Activated CD4-positive, alpha-beta T cell treated with anti-CD3 and anti-CD28 coated beads, Interleukin-2, amount 50 U/mL, for 48 hours (primary cell): ENCODE measurements around the gene TLL1.
A peak's percentile ranks its signal among the peaks of the same experiment; 100 is the strongest.

ENCODE experiments used
- DNase-seq, 2 experiments: peaks; one replicate each; pipeline ENCODE4 v3.0.0-alpha.2; 2020

The TLL1 gene

DNA sequence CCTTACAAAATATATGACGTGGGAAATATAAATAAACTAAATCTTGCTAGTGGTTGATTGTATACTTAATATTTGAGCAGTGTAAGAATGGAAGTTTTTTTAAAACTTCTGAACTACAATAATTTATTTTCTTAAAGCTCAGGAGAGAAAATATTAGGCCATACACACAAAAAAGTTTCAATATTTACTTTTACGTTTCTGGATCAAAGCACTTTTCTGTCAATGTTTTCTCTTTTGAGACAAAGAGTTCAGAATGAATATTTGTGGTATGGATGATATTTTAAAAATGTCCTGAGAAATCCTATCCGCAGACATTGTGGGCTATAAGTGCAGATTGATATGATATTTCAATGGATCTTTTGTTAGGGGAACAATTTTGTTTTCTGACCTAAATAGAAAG is 109.9 kb downstream of the TLL1 start:
- DNase-seq = no peak

DNA sequence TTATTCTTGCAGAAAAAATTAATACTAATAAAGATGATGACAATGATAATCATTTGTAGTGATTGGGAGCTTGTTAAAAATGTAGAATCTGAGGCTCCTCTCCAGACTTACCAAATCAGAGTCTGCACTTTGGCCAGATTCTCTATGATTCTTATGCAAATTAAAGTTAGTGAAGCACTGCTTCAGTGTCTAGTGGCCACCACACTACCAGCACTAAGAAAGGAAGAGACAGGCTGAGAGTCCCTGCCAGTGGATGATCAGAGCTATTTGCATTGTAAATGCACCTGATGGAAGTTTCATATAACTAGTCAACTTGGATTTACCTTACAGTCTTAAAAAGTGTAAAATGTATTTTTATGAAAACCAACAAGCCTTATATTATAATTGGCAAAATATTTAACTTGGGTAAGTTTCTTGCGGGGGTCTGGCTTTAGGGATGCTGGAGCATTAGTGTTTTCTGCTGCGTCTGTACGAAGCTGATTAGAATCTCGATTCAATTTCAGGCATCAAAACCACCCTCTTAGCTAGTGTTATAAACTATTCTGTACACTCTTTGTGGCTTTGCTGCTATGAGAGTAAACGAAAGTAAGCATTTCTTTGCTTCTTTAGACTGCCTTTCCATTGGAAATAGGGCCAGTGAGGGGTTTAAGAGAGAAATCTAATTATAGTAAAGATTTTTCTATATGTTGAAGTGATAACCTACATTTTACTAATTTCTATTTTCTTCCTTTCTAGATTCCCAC is 114.1 kb downstream of the TLL1 start:
- DNase-seq = no peak

DNA sequence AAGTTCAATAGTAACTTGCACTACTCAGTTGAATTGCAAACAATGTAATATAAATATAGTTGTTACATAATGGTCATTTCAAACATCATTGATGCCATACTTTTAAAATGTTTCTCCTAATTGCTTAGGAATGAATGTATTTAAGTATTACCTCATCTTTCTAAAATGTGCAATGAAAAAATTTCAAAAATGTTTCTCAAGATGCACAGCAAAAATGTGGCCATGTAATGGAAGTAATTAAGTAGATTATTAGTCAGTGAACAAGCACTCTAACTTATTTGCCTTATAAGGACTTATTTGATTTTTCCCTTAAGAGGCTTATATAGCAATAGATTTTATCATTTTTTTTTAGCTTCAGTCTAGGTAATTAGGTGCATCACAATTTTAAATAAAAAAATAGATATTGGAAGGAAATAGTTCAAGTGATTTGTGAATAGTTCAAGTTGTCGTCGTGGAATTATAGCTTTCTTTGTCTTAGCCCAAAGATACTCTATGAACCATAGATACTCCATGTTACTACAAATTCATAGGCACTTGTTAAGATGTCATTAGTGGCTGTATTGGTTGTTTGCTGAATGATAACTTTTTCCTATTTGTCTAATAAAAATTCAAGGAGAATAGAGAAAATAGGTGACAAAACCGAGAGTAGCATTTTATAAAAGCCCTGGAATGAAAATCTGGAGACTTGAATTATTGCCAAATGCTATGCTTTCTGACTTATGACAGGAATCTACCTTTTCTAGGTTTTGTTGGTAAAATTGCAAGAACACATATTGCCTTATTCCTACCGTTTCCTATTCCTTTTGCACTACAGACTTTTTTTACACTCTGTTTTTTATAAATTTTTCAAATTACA is 118.5 kb downstream of the TLL1 start:
- no peak for DNase-seq

DNA sequence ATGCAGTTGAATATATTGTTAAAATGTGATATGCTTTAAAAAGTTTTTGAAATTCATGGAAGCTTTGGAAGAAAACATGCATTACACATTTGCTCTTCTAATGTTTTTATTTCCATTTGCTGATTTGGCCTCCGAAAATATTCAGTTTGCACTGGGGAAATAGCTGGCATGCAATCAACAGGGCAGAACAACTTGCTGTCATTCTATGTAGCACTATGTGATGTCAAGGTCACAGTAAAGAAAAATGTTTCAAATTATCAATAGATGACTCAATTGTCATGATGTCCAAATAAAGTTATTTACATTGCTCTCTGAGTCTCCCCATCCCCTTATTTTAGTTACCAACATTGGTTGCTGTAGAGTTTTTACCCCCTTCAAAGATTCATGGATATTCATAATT is 119.2 kb downstream of the TLL1 start:
- DNase-seq = no peak

DNA sequence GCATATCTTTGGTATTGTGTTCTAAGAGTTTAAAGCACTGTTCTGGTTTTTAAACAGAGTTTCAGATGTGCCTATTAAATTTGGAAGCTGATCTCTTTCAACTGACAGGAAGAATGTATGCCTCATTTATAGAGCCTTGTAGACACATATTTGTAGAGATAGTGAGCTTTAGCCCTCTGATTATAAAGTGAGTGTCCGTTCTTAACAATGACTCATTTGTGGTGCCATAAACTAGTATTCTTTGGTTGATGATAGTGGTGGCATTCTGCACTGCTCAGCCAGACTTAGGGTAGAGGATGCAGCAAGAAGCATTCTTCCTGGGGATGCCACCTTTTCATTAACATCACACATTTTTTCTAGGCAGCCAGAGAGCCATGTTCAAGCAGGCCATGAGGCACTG is 121.7 kb downstream of the TLL1 start:
- DNase-seq = no peak

DNA sequence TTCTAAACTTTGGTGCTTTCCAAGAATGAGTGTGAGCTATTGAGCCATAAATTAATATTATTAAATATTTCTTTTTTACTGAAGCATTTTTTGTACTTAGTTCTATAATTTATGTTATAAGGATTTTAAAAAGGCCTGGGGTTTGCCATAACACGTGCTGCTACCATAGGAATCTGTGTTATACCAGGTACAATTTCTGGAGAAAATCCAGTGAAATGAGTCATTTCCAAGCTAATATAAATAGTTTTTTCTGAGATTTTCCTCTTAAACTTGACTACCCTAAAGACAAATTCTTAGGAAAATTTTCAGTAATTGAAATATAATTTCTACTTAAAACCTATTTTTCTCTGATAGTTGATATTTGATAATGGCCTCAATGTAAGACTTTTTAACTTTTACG is 130.8 kb downstream of the TLL1 start:
- DNase-seq = no peak

DNA sequence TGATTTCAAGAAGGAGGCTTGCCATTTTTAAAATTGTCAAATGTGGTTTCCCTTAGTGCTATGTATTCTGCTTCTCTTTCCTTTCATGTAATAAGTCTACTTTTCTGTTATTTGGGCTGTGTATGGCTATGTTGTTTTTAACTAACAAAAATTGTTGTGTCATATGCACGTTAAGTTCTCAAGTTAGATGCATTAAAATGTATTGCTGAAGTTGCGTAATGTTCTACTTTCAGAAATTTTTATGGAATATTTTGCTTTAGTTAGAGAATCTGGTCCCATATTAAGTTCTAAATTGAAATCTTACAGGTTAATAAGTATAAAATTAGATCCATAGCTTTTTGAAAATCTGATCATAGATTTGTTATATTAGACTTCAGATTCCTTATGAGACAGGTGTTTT is 133.2 kb downstream of the TLL1 start:
- no peak for DNase-seq

DNA sequence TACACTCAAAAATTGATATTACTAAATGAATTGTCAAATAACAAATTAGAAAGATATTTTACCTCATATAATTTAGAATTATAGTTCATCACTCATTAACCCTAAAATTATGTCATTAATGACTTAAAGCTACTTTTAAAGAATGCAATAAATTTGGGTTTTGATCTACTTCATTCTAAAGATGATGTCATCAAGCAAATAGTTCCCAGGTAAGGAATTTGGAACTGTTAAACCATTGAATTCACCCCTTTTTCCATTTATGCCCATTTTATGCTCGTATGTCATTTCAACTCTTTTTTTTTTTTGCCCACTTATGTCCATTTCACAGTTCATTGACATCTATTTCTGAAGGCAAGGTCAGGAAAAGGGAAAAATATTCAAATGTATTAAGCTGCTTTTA is 135.5 kb downstream of the TLL1 start:
- no peak for DNase-seq

DNA sequence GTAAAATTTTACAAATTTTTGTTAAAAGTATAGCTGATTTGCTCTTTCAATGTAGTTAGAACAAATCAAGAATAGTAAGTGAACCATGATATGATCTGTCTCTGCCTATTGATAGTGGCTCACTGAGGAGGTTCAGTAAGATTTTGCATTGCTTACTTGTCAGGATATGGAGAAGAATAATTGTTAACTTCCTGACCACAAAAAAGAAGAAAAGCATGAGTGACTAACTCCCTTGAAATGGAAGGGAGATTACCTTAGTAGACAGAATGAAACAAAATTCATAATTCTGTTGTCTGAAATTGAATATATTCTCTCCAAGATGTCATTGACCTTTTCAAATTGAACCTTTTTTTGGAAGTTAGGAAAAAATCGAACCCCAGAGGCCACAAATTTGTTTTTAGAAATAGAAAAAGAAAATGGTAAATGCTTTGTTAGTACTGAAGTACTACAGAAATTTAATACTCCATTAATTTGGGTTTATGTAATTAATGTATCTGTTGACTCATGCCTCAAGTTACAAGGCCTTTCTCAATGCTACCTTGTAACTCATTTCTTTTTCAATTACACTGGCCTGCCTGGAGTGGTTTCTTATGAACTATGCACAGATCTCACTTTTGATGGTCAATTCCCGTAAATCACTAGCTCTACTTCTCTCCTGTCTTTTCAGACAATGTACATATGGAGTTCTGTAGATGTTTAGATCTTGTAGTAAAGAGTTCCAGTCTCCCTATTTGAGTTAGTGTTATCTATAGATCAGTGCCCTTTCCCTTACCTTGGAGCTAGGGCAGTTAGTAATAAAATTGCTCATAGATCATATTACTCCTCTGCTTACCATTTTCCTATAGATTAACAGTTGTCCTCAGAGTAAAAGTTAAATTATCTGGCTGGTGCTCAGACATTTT is 139.3 kb downstream of the TLL1 start:
- DNase-seq = no peak

DNA sequence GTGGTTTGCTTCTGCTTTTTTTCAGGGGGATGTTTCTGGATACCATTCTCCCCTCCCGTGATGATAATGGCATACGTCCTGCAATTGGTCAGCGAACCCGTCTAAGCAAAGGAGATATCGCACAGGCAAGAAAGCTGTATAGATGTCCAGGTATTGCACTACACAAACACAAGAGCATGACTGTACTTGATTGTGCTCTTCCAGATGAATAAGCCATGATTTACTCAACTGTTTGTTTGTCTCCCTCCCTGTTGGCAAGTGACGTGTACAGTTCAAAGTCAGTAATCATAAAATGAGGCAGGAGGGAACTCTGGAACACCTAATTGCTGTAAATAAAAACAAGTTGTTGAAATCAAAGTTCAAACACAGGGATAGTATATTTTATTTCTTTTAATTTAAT is 141.4 kb downstream of the TLL1 start:
- no peak for DNase-seq

DNA sequence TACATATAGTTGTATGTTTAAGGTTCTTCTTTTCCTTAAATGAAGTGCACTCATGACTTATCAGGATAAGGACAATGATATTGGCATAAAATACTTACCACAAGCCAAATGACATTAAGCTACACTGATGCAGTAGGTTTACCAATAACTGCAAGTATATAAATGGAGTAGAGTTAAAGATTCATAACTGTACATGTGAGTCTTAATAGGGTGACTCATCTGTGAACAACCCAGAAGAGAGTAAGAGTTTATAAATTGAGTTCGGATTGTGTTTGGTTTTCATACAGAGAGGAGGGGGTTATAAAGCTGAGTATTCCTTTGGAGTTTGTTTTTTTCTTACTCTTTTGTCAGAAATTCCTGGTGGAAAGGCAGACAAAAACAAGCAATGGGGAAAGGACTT is 144.8 kb downstream of the TLL1 start:
- DNase-seq = no peak

DNA sequence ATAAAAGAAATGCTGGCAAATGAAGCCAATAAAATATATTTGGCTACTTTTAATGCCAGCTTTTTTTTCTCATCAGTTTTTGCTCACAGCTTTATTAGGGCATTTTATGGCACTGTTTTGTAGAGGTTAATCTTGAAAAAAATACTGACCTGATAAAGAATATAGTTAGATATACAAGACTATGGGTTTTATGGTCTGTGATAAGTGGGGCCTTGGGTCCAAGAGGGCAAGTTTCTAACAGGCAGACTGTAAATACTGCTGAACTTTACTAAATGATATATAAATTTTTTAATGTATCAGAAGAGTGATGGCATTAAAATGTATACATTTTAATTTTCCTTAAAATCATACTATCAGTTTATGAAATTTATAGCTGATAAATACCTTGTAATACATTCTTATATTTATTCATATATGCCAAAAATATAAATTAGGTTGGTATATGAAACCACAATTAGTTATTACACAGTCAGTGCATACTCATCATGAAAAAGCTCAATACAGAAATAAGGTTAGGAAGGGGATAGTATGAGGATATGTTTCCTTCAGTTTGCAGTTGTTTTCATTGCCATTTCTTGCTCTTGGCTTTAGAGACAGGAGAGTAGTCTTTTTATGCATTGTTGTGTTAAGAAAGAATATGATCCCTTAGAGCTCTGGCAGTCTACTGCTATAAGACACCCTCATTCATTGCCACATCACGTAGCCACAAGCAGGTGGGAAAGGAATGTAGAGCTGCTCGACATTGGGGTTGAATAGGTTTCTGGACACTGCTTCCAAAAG is 146.6 kb downstream of the TLL1 start:
- no peak for DNase-seq

DNA sequence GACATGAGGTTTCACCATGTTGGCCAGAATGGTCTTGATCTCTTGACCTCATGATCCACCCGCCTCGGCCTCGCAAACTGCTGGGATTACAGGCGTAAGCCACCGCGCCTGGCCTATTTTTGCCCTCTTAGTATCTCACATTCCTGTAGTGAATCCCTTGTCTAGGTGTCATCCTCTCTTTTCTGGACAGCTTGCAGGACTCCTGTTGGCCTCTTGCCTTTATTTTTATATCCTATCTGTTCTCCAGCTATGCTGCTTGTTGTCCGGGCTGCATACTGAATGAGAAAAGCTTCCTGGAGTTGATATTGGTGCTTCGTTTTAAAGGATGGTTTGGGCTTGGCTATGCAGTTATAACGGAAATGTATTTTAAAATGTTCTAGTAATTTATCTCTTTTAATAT is 148.6 kb downstream of the TLL1 start:
- no peak for DNase-seq

DNA sequence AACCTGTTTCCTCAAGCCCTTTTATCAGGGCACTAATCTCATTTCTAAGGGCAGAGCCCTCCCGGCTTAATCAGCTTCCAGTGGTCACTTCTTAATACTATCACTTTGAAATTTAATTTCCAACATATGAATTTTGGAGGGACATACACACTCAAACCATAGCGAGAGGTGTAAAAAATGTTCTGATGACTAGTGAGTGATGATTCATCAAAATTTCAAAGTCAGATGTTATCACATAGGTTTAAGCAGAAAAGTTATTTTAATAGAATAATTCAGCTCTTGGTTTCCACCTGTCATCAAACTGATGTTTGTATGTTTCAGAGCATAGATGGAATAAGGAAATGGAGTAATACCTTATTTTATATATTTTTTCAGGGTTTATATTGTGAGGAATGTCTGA is 161.9 kb downstream of the TLL1 start:
- DNase-seq = no peak

DNA sequence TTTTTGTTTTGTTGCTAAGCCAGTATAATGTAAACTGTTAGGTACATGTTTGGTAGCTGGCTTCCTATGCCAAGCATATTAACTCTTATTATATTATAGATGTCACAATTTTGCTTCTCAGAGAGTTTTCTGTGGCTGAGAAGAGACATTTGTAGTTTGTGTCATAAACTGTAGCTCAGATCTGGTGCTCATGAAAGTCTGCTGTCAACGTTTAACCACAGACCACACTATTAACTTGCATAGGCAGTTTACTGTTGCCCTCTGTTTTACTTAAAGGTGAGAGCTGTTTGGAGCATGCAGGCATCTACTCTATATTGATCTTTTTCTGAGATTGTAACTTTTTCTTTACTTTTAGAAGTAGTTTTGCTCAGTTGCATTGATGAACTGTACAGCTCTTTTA is 166.8 kb downstream of the TLL1 start:
- DNase-seq = no peak

DNA sequence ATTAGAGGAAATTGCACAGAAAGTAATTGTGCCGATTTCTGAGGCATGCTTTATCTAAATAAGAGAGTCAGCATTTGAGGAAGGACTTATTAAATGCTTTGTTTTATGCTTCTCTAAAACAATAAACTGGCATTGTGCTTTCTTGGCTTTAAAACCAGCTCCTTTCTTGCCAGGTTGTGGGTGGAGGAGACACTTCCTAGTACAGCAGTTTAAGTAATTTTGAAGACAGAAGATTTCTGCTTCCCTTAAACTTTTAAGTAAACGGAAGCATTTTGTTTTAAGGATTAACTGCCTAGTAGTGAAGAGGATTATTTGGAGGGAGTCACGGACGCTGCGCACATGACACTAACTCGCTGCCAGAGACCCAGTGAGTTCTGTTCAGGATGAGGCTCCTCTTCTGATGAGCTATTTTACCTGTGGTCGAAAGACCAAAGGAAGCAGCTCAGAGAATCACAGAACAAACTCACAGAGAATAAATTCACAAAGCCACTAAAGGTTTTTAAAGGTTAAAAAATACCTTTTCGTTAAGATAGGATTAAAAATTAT is 169.5 kb downstream of the TLL1 start:
- no peak for DNase-seq

DNA sequence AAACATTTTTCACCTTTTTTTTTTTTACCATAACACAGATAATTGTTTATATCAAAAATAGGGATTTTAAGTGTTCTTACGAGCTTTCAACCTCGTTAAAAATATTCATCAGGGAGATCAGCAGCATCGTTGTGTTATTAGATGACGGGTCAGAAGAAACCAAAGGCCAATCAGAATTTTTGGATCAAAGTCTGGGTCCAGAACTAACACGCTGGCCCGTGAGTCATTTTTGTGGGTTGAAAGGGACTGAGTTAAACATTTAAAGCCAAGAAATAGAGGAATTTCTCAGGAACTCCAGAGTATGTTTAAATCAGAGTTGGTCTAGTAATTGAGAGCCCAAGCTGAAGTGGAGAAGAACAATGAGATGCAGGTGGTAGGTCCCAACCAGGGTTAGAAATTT is 170.8 kb downstream of the TLL1 start:
- DNase-seq = no peak

DNA sequence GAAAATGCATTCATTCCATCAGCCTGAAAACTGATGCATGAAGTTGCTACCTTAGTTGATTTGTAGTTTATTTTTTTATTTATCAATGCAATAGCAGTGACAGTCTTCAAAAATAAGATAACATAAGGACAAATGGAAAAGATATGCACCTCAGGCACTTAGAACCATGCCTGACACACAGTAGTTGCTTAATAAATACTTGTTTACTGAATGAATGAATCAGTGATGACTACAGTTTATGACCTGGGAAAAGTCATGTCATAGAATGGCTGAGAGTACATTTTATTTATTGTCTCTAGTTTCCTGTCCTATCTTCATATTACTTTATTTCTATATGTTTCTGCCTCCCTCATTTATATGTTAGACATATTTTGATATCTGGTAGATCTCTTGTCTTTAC is 171.8 kb downstream of the TLL1 start:
- no peak for DNase-seq

DNA sequence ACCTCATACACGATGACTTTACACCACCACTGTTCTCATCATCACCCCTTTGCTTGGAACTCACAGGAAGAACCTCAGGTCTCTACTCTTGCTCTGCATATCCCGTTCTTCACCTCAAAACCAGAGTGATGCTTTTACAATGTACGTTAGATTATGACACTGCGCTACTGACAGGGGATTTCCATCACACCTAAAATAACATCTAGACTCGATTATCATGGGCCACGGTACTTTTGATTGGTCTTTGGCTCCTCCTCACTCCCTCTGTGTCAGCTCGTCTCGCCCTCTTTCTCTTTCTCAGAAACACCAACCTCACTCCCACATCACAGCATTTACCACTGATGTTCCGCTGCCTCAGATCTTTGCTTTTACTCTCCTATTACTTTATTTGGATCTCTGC is 172.4 kb downstream of the TLL1 start:
- DNase-seq = peak in 1 of 2 experiments; percentile 2

DNA sequence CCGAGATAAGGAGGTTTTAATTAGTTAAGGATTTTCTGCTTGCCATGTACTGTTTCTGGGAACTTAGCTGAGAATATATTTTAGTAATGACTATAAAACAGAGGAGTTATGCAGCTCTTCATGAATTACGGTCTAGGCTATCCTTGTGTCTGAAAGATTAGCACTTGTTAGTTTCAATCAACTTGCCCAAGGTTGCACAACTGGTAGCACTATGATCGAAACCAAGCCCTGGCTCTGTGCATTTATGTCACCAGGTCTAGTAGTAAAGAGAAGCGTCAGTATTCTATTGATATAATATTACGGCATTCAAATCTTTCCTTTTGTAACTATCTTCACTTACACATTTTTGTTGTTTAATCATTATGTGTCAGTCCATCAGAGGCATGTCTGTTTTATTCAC is 176.0 kb downstream of the TLL1 start:
- DNase-seq = no peak

DNA sequence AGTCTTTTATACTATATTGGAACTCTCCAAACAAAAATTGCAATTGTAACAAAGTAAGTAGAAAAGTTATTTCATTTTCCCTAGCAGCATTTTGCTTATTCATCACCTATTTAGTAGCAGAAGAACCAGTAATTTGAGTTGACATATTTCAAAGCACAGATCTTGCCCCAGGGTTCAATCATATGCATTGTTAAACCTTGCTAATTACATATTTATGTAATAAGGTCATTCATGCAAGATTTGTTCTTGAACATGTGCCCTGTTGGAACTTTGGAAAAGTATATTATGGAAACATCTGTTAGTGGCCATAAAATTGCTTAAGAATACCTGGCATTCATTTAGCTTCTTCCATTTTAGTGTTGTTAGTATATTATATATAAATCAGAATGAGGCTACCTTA is 191.7 kb downstream of the TLL1 start:
- DNase-seq = no peak

DNA sequence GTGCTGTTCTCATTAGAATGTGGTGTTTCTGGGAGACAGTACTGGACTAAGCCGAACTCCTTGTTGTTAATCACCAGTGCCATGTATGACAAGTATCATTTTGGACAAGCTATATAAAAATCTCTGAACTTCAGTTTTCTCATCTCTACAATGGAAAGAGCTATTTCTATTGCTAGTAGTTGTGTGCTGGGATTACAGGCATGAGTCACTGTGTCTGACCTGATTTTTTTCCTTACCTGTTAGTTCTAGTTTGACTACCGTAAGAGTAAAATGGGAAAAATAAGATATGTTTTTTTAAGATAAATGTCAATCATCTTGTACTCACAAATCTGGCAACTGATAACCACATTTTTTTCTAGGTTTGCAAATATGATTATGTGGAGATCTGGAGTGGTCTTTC is 192.3 kb downstream of the TLL1 start:
- no peak for DNase-seq
